HG02610 (cell line): ENCODE data around the gene FBXO8.

Experiments used
- ATAC-seq: cut with Tn5 transposase; IDR thresholded peaks from one replicate; pipeline ENCODE4 v1.9.1; 2021; ENCODE audit warnings: mild to moderate bottlenecking, moderate library complexity; ENCODE audit not compliant: unreplicated experiment

FBXO8 gene

DNA sequence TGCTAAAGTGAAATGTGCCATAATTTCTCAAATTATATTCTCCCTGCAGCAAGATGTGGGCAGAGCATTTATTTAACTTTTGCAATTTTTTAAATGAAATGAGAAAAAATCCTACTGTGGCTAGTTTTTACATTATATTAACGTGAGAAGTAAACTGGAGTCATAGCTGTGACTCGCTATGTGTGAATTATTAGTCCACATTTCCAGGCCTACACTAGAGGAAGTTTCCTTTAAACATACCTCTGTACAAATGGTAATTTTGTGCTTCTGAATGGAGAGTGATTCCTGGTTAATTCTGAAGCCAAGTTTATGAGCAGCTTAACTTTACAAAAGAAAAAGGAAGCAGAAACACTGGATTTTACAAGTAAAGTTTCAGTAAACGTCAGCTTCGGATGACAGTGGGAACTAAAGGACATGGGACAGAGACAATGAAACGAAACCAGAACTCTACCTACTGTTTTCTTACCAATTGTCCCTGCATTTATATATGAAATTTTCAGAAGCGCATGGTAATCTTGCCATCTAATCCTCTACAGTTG lies 72.4 kb downstream of the FBXO8 start:
- ATAC-seq = no peak

DNA sequence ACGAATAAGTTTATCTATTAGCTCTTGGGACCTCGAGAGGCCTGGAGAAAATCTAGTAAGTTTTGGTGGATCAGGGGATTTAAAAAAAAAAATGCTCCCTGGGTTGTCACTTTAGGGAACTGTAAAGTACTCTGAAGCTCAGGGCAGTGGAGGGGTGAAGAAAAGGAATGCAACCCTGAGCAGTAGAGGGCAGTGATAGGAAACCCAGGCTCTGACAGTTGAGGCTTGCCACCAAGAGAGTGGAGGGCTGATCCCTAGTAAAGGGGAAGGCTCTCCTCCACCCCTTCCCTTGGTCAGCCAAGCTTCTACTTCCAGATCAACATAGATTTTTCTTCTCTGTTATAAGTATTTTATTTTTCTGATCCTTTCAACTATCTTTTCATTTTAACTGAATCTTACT lies 73.1 kb downstream of the FBXO8 start:
- ATAC-seq = no peak

DNA sequence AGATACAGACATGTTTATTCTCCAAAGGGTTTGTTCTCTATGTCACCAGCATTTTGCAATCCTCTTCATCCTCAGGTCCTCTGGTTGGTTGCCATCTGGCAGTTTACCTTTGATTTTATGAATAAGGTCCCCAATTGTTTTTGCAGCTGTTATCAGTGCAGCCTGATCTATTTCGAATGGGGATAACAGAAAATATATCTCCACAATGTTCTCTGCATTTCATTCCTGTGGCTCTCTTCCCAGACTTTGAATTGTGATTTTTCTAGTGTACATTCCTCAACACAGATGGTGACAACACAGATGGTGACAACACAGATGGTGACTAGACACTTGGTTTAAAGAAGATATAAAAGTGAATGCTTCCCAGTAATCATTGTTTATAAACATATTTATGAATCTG lies 74.1 kb downstream of the FBXO8 start:
- no peak for ATAC-seq

DNA sequence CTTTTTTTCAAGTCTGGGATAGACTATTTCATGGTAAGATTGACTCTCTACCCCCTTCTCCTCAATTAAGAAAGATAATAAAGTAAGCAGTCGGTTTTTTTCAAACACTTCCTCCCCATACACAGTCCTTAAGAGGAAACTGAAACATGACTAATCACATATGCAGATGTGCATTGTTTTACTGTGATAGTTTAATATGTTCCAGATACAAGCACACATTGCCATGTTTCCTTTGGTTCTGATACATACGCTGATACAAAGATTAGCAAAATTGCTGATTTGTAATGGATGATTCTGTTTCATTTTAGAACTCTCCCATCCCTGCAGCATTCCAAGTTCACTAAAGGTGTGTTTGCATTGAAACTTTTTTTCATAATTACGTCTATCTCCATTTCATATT lies 76.1 kb downstream of the FBXO8 start:
- no peak for ATAC-seq

DNA sequence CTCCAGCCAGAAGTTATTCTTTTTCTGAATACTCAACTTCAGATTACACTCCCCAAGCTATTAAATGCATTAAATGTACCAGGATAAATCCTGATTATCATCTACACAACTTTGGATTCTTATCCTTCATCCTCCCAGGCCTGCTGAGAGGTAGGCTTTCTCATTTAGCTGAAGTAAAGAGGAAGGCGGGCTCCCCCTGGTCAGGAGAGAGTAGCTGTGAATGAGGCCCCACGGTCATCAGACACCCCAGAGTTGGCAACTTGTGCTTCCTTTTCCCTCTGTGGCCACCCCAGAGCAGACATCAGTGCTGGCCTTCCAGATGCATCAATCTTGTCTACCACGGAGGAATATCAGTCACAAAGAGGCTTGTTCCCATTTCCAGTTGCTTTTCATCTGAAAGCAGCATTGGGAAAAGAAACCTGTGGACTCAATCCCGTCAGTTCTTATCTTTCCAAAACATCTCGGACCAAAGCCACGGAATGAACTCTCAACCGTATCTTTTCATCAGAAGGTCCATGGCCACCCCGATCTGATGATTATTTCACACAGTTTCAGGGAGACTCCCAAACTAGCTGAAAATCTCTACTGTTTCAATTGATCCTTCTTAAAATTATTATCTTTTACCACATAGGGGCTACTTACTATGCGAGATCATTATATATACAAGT lies 79.2 kb downstream of the FBXO8 start:
- ATAC-seq = no peak

DNA sequence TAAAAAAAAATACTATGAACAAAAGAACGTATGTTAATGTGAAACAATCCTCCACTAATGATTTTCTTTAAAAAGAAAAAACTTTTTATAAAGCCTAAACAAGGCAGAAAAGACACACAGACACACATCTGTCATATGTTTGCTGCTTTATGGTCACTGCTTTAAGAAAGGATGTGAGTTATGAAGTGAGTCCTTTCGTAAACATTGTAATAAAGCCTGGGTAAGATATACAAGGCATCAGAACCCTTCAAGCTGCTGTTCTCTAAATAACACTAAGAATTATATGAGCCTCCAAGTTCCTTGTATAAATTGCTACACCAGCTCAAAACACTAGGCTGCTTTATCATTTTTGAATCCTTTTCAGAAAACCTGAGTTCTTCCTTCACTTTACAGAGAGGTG lies 81.6 kb downstream of the FBXO8 start:
- no peak for ATAC-seq

DNA sequence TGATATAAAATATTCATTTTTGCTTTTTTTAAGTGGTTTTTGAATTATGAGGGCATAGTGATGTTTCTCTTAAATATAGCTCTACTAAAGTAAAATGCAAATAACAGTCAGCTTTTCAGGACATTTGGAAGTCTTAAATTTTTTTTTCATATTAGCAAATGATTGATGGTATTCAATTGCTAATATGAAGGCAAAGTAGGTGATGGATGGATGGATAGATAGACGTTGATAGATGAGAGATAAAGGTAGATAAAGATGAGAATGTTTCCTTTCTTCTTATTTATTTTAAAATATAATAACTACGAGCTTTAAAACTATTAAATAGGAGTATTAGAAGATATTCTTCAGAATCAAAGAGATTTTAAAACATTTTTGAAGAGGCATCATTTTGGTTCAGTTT lies 83.7 kb downstream of the FBXO8 start:
- no peak for ATAC-seq

DNA sequence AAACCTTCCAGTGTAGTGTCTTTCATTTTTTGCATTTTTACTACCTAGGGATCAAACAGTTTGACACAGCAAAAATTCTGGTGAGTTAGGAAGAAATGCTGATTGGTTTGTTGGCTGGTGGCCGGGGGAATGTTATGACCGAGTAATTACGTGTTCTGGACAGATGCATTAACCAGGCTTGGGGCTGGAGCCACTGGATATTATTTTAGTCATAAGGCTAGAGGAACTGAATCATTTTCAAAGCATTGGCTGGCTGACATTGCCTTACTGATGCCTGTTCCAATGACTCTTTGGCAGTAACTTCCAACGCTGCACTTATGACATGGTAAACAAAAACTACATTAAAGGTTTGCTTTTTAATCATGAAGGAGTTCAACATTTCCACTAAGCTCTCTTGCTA lies 84.6 kb downstream of the FBXO8 start:
- no peak for ATAC-seq

DNA sequence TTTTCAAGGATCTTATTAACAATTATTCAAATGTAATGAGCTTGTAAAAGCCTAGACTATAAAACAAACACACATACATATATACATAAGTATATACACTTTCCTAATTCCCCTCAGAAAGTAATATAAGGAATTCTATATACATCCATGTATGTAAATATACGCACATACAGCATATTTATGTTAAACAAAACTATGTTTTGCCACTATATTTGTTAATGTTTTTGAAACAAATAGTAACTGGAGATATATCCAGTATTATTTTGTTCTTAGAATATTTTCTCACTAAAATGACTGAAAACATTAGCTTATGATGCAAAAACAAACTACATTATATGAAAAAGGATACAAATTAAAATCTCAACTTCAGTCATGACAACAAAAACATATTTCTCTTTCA lies 85.1 kb downstream of the FBXO8 start:
- no peak for ATAC-seq

DNA sequence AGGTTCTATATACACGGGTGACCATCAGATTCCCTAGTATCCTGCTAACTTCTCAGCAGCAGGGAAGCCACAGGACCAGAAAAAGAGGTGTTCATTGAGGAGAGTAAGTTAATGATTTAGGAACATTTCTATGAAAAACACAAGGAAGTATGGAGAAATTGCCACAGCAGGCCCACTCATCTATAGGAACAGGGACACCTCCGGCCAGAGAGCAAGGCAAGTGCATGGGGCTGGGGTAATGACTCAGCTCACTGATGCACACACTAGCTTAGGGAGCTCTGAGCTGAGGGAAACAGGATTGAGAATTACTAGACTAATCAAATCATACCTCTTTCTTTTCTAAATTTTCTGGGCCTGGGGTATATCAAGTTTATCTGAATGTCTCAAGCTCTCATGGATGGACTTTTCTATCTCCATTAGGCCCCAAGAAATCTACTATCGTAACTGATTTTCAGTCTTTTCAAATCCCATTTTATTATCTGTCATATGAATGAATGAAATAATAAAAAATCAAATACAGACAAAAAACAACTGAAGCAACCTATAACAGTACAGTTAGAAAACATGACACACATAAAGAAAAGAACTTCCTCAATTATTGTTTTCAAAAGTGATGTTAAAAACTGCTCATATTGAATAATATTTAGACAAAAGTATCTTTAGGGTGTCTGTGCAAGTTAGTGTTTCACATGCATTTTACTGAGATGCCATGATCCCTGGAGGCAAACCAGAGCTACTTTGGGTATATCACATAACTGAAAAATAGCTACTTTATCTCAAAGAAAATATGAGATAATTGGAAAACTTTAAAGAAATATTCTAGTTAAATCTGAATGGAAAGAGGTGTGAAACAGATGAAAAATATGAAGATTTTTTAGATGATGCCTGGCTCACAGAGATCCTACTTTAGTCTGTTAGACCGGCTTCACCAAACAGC lies 89.8 kb downstream of the FBXO8 start:
- ATAC-seq = no peak

DNA sequence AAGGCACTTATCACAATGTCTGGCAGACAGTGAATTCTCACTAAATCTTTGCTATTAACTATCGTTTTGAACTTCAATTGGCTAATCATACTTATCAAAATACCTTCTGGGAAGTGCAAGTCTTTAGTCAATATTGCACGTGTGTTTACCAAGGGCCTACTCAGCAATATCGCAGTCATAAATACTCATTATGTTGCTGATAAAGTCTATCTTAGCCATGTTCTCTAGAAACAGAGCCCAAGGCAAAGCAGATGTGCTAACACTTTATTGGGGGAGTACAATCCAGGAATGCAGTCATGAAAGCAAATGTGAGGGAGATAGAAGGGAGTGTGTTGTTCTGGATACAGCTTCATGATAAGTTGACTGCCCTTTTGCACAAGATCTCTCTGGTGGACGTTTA lies 90.5 kb downstream of the FBXO8 start:
- ATAC-seq = no peak

DNA sequence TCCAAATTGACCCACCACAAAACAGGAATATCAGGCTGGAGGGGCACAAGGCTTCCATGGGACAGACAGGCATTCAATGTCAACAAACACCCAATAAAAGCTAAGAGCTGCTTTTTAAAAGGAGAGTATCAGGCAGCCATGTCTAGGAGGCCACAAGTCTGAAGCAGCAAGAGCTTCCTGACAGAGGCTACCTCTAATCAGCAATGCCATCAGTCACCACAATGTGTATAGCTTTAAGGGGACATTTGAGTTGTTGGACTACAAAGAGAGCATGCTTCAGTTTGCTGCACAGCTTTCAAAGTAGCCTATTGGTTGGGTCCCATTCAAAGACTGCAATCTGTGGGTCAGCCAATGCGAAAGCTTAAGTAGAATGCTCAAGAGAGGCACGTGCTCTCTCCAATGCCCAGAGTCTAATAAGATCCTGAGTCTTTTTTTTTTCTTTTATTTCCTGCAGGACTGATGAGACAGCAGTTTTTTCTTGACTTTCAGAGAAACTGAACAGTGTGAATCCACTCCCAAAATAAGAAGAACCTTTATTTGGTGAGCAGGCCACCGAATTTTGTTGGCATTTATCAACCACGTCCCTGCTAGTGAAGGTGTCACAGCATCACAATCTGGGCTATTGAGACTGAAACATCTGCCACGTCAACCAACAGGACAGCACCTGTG lies 92.5 kb downstream of the FBXO8 start:
- ATAC-seq = no peak

DNA sequence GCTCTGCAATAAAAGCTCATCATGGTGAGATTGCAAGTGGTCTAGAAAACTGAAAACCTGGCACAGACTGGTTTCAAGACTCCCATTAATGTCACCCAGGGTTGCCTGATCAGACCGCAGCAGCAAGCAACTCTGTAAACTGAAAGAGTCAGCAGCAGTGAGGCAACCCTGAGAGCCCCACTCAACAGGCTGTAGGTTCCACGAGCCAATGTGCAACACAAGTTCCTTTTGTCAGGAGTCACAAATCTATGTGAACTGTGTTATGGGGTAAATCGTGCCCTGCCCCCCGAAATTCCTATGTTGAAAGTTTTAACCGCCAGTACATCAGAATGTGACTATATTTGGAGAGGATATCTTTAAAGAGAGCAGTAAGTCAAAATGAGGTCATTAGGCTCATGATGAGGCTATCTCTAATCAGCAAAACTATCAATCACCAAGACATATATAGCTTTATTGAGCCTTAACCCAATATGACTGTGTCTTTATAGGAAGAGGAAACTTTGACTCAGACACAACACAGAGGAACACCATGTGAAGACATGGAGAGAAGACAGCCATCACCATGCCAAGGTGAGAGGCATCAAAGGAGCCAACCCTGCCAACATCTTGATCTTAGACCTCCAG lies 94.0 kb downstream of the FBXO8 start:
- no peak for ATAC-seq
